Adrenal gland (tissue), 5 donors: Measurements from ENCODE around the gene SFRP4.
"Not testable (repeated sequence)": the region's sequence is repeated elsewhere in the genome, so short reads cannot be mapped to it uniquely, and the experiment has no call there.

Experiments used
- CTCF ChIP-seq, 6 experiments: fragments of 450-650 bp in 4 of 6; fragments of 200-600 bp in 2 of 6; sonication (generic) in 1 of 6; IDR thresholded peaks; 1 replicate in 5 of 6; 2 replicates in 1 of 6; pipeline versions ENCODE4 v1.5.1 to v1.8.0; 2016 to 2021; ENCODE audit warnings: antibody characterized with exemption in 6 of 6, mild to moderate bottlenecking in 2 of 6, moderate library complexity in 1 of 6
- POLR2A ChIP-seq, 2 donors: fragments of 450-650 bp; IDR thresholded peaks; one replicate each; pipeline ENCODE4 v1.6.1; 2017; ENCODE audit warnings: antibody characterized with exemption in 2 of 2, mild to moderate bottlenecking in 2 of 2, moderate library complexity in 1 of 2
- donor health status: DM: no; HTN: no; CAD: no.

GRCh38 chr7:37954217-37954616 lies 37.6 kb upstream of the SFRP4 start:
- TF ChIP-seq CTCF, POLR2A (IDR thresholded peaks at IDR 0.05): not testable (repeated sequence)
